Thyroid gland (tissue), 4 donors: ENCODE results near the gene FMO1.

Experiments
- POLR2A ChIP-seq, 2 donors: fragments of 450-650 bp; IDR thresholded peaks; one replicate each; pipeline ENCODE4 v1.6.1; 2017; ENCODE audit warnings: antibody characterized with exemption in 2 of 2, mild to moderate bottlenecking in 2 of 2, moderate library complexity in 1 of 2
- TF ChIP-seq, protein P1 (sequence below), 6 experiments: fragments of 200-600 bp in 3 of 6; fragments of 450-650 bp in 3 of 6; sonication (generic) in 3 of 6; IDR thresholded peaks; one replicate each; pipeline ENCODE4 v1.5.1; 2016 to 2019; ENCODE audit warnings: antibody characterized with exemption in 6 of 6, mild to moderate bottlenecking in 2 of 6, inconsistent platforms in 1 of 6, moderate library complexity in 1 of 6

- TF ChIP-seq, protein P1, sequence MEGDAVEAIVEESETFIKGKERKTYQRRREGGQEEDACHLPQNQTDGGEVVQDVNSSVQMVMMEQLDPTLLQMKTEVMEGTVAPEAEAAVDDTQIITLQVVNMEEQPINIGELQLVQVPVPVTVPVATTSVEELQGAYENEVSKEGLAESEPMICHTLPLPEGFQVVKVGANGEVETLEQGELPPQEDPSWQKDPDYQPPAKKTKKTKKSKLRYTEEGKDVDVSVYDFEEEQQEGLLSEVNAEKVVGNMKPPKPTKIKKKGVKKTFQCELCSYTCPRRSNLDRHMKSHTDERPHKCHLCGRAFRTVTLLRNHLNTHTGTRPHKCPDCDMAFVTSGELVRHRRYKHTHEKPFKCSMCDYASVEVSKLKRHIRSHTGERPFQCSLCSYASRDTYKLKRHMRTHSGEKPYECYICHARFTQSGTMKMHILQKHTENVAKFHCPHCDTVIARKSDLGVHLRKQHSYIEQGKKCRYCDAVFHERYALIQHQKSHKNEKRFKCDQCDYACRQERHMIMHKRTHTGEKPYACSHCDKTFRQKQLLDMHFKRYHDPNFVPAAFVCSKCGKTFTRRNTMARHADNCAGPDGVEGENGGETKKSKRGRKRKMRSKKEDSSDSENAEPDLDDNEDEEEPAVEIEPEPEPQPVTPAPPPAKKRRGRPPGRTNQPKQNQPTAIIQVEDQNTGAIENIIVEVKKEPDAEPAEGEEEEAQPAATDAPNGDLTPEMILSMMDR (IDR thresholded peaks at IDR 0.05) = no peak
- no peak for TF ChIP-seq POLR2A (IDR thresholded peaks at IDR 0.05)
These were observed 40.9 kb upstream of the FMO1 start for GRCh38 chr1:171207377-171207776.
